ENCODE data around the gene CFAP74.

DNA sequence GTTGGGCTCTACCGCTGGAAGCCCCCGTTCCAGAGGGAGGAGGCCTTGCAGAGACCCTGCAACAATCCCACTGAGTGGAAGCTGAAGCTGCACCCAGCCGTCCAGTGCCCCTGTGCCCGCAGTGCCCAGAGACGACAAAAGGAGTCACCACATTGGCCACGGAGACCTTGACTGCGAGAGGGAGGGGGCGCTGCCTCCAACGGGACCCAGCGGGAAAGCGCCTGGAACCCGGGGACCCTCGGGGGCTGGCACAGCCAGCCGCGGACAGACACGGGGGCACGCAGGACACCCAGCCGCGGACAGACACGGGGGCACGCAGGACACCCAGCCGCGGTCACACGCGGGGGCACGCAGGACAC is 22.5 kb downstream of the CFAP74 start:
- TF ChIP-seq POLR2AphosphoS5 (IDR thresholded peaks at IDR 0.05; ENCODE audit: insufficient read depth, low read depth, low read length) (no peak), POLR2A (IDR thresholded peaks at IDR 0.05; ENCODE audit: low read depth, low read length) (no peak), EZH2 (IDR thresholded peaks at IDR 0.05; ENCODE audit: borderline replicate concordance, low read depth, low read length, severe bottlenecking) (no peak)
- TF ChIP-seq, protein P1, sequence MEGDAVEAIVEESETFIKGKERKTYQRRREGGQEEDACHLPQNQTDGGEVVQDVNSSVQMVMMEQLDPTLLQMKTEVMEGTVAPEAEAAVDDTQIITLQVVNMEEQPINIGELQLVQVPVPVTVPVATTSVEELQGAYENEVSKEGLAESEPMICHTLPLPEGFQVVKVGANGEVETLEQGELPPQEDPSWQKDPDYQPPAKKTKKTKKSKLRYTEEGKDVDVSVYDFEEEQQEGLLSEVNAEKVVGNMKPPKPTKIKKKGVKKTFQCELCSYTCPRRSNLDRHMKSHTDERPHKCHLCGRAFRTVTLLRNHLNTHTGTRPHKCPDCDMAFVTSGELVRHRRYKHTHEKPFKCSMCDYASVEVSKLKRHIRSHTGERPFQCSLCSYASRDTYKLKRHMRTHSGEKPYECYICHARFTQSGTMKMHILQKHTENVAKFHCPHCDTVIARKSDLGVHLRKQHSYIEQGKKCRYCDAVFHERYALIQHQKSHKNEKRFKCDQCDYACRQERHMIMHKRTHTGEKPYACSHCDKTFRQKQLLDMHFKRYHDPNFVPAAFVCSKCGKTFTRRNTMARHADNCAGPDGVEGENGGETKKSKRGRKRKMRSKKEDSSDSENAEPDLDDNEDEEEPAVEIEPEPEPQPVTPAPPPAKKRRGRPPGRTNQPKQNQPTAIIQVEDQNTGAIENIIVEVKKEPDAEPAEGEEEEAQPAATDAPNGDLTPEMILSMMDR (IDR thresholded peaks at IDR 0.05; ENCODE audit: extremely low read depth in 1 of 2, insufficient read depth in 1 of 2, low read depth in 1 of 2, low read length in 2 of 2) = no peak

Measured in endothelial cell of umbilical vein (primary cell).